Caki2 (cell line): ENCODE measurements around the gene ANP32D. TPM values are rescaled to one million over a fixed set of nuclear protein-coding genes. Genes with fewer than 3 reads are reported as not detected.
"Not testable (repeated sequence)": the region's sequence is repeated elsewhere in the genome, so short reads cannot be mapped to it uniquely, and the experiment has no call there.

Source experiments
- DNase-seq: peaks from one replicate; pipeline ENCODE4 v3.0.0-alpha.2; 2015; ENCODE audit warnings: low read depth
- in situ Hi-C: cut with HindIII; loops from 2 replicates; pipeline ENCODE4 v1.10.0; 2016; ENCODE audit warnings: low sequenced_read_pairs, low pct_unique_long_range_greater_than_20kb, mixed read lengths
- total RNA-seq: library from RNA; depleted of rRNA; stranded (reverse); fragments of >200 nt; shearing (Covaris generic); gene quantifications from 2 replicates; pipeline ENCODE4 v1.2.3, GENCODE V29; 2014; ENCODE audit warnings: low replicate concordance; rRNA removed

ANP32D gene
- total RNA-seq = not detected in 2 replicates

DNA sequence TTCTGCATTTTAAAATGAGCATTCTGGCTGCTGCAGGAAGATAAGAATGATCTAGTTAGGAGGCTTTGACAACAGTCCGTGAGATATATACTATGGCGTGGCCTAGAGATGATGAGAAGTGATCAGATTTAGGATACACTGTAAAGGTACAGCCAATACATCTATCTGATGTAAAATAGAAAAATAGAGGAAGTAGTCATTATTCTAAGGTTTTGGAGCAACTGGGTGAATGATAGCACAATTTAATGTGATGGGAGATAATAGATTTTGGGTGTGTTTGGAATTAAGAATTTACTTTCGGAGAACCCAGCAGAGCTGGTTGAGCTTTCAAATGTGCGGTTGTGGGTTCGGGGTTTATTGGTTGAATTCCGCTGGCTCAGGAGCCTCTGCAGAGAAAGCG is at the start of gene ANP32D:
Gene ANP32D, plus strand, starts transcription at position 301 of the 400 bp plus-strand sequence. CDS start 106 bp downstream, outside the sequence.
- in situ Hi-C loops = no loop called here
- DNase-seq = no peak

- in situ Hi-C loops = no loop called here
- no peak for DNase-seq
These were observed 49.2 kb upstream of the ANP32D start for GRCh38 chr12:48423171-48423570.

DNA sequence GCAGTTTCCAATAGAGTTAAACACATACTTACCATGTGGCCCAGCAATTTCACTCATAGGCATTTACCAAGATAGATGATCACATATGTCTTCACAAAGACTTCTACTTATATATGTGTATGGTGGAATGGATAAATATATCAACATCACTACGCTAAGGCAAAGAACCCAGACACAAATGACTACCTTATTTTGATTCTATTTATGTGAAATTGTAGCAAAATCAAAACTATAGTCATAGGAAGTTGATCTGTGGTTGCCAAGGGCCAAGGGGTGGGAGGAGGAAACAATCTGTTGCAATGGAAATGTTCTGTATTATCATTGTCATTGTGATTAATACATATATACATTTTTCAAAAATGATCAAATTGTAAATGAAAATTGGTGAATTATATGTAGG is 47.7 kb upstream of the ANP32D start:
- in situ Hi-C loops = no loop called here
- no peak for DNase-seq

GRCh38 chr12:48434016-48434415 is 38.3 kb upstream of the ANP32D start:
- in situ Hi-C loops, DNase-seq: not testable (repeated sequence)

GRCh38 chr12:48441069-48441468 is 31.3 kb upstream of the ANP32D start:
- no peak for DNase-seq
- in situ Hi-C loops = no loop called here

DNA sequence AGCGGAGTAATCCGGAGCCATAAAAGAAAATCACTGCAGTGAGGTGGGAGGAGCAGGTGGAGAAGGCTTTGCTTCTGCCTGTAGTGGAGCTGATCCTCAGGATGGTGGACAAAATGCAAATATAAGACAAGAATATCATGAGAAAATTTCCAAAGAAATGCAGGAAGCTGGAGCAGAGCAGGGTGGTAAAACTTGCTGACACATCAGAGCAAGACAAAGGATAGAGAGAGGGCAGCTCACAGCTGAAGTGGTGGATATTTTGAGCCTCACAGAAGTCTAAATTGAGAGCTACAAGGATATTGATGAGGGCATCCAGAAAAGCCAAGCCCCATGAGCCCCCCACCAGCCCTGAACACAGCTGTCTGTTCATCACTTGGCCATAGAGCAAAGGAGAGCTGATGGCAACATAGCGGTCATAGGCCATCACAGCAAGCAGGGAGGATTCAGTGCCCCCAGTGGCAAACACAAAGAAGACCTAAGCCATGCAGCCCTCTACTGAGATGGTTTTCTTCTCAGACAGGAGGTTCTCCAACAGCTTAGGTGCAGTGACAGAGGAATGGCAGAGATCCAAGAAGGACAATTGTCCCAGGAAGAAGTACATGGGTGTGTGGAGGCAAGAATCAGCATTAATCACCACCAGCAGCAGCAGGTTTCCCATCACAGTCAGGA is 30.0 kb upstream of the ANP32D start:
- in situ Hi-C loops = no loop called here
- DNase-seq = no peak

DNA sequence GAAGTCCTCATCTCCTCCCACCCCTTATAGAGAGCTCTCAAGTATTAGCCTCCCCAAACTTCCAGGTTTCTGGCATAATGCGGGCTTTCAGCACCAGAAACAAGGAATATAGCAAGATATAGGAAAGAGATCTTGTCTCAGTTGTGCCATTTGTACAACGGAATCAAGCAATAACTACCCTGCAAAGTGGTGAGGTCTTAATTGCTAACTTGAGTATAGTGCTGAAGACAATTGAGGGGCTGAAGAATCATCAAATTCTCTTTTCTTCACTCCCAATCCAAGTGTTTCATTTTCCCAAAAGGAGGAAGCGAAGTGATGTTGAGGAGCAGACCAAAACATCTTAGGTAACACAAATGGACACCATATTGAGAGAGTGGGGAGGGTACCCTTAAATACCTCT is 26.8 kb upstream of the ANP32D start:
- in situ Hi-C loops = no loop called here

DNA sequence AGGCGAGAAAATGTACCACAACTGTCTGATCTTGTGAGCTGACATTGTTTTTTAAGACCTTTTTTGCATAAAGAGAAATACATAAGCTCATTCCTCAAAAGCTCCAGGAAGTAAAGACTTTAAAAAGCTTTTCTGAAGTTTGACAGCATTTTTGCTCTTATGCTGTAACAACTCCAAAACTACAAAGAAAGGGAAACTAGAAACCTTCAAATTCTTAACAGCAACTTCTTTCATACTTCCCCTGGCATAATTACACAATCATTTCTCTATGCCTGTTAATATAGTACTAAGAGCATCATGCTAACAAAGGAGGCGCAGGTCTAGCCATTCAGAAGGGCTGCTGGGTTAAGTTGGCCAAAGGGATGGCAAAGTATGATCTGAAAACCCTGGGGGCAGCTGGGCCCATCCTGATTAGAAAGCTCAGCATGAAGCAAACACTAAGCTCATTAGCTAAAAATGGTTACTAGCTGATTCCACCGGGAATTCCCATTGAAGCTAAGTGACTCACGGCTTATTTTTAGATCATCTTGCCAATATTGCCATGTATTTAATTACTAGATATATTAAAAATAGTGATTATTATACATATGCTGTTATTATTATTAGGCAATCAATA is 26.1 kb upstream of the ANP32D start:
- DNase-seq = no peak
- in situ Hi-C loops = no loop called here

More for the DNA sequence above, 26.8 kb upstream of the ANP32D start:
- no peak for DNase-seq

- no peak for DNase-seq
- in situ Hi-C loops = no loop called here
These were observed 24.6 kb upstream of the ANP32D start for GRCh38 chr12:48447755-48448154.

- in situ Hi-C loops = no loop called here
- DNase-seq = no peak
These were observed 21.0 kb upstream of the ANP32D start for GRCh38 chr12:48451372-48451771.

DNA sequence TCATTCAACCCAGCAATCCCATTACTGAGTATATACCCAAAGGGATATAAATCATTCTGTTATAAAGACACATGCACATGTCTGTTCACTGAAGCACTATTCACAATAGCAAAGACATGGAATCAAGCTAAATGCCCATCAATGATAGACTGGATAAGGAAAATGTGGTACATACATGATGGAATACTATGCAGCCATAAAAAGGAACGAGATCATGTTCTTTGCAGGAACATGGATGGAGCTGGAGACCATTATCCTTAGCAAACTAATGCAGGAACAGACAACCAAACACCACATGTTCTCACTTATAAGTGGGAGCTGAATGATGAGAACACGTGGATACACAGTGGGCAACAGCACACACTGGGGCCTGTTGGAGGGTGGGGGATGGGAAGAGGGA is 19.4 kb upstream of the ANP32D start:
- DNase-seq, in situ Hi-C loops: not testable (repeated sequence)

DNA sequence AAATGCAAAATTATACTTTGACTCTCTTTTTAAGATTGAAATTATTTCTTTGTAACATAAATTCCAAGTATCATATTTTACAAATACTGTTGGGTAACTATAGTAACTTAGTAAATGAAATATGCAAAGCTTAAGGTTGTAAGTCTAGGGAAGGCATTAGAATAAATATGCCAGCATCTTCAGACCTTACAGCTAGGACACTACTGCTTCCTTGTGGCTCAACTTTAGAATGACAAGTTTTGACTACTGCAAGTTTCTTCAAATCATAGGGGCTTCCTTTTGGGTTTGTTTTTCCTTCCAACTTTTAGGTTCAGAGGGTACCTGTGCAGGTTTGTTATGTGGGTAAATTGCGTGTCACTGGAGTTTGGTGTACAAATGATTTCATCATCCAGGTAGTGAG is 17.7 kb upstream of the ANP32D start:
- no peak for DNase-seq
- in situ Hi-C loops = no loop called here

DNA sequence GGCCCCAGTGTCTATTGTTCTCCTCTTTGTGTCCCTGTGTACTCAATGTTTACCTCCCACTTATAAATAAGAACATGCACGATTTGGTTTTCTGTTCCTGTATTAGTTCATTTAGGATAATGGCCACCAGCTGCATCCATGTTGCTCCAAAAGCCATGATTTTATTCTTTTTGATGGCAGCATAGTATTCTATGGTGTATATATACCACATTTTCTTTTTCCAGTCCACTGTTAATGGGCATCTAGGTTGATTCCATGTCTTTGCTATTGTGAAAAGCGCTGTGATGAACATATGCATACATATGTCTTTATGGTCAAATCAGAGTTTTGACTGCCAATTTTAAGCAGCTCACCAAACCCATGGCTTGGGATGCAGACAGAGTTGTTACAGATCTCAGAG is 17.2 kb upstream of the ANP32D start:
- in situ Hi-C loops = no loop called here
- no peak for DNase-seq

DNA sequence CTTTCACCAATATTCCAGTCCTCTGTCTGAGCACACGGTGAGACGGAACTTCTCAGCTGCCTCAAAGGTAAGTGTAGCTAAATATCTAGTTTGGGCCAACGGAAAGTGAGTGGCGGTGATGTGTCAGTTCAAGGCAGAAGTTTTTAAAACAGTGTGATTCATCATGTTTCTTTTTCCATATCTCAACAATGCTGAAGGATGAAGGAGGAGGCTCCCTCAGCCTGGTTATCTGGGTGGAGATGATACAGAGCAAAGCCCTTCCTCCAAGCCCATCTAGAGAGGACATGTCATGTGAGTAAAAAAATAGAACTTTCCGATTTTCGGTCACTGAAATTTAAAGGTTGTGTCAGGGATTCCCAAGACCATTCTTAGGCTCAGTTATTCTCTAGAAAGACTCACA is 13.1 kb upstream of the ANP32D start:
- in situ Hi-C loops = no loop called here

GRCh38 chr12:48469027-48469426 is 3.3 kb upstream of the ANP32D start:
- DNase-seq, in situ Hi-C loops: not testable (repeated sequence)

More for the DNA sequence above, 13.1 kb upstream of the ANP32D start:
- DNase-seq = no peak

- in situ Hi-C loops = no loop called here
- DNase-seq = no peak
These were observed 702 bp downstream of the ANP32D start for GRCh38 chr12:48473061-48473460.

DNA sequence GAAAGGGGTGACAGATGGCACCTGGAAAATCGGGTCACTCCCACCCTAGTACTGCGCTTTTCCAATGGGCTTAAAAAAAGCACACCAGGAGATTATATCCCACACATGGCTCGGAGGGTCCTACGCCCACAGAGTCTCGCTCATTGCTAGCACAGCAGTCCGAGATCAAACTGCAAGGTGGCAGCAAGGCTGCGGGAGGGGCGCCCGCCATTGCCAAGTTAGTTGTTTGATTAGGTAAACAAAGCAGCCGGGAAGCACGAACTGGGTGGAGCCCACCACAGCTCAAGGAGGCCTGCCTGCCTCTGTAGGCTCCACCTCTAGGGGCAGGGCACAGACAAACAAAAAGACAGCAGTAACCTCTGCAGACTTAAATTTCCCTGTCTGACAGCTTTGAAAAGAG is 2.1 kb downstream of the ANP32D start:
- DNase-seq, in situ Hi-C loops: not testable (repeated sequence)

- in situ Hi-C loops = no loop called here
- DNase-seq = no peak
These were observed 9.8 kb downstream of the ANP32D start, which contains the start of gene C12orf54 for GRCh38 chr12:48482198-48482597. Gene C12orf54, plus strand, starts transcription at chr12:48482498. Its CDS starts 799 bp downstream, at chr12:48483297.

- no peak for DNase-seq
- in situ Hi-C loops = no loop called here
These were observed 10.6 kb downstream of the ANP32D start for GRCh38 chr12:48482930-48483329.

GRCh38 chr12:48486261-48486660 is 13.9 kb downstream of the ANP32D start:
- in situ Hi-C loops = no loop called here
- no peak for DNase-seq
